ENCODE data around the gene UBE2E2.
"Not testable (repeated sequence)": the region's sequence is repeated elsewhere in the genome, so short reads cannot be mapped to it uniquely, and the experiment has no call there.

Gene UBE2E2

DNA sequence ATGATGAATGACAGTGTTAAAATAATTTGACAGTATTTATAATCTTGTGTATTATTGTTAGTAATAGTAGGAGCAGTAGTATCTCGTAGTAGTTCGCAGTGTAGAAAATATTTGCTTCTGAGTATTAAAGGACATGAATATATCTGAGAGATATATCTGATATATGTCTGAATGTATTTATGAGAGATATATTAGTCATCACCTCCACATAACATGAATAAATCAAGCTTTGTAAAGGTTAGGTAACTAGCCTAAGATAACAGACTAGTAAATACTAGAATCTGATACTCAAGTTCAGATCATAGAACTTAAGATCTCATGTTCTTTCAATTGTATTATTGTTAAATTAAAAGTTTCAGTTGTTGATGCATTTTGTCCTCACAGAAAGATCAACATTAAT, 130.5 kb downstream of the UBE2E2 start:
- DNase-seq: no peak

DNA sequence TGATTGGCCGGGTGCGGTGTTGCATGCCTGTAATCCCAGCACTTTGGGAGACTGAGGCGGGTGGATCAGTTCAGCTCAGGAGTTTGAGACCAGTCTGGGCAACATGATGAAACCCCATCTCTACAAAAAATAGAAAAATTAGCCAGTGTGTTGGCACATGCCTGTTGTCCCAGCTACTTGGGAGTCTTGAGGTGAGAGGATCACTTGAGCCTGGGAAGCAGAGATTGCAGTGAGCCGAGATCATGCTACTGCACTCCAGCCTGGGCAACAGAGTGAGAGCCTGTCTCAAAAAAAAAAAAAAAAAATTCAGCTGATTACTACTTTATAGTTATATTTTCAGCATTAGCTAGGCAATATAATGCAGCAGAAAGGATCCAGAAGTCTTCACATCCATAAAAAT, 133.7 kb downstream of the UBE2E2 start:
- DNase-seq: not testable (repeated sequence)

DNA sequence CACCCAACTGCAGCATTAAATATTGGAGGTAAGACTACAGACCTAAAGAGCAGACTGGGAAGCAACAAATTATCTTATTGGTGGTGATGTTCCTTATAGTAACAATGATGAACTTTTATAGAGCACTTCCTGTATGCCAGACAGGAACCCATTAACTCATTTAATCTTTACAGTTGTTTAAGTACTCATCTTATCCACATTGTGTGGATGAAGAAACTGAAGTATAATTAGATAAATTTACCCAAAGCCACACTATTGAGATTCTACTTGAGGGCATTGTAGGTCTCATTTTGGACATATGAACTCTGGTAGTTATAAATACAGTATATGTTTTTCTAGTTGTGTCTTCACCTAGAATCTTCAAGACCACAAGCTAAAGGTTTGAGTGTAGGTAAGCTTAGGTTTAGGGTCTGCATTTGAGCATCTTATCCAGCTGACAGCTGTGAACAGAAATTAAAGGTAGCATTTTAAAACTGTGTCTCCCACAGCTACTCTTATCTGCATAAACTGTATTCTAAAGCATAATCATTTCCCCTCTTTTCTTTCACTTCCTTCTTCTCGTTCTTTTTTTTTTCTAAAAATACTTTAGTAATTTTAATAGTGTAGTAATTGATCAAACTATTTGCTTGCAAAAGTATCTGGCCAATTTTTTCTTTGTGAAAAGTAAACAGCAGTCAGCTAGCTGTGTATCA, 138.2 kb downstream of the UBE2E2 start:
- no peak for DNase-seq

DNA sequence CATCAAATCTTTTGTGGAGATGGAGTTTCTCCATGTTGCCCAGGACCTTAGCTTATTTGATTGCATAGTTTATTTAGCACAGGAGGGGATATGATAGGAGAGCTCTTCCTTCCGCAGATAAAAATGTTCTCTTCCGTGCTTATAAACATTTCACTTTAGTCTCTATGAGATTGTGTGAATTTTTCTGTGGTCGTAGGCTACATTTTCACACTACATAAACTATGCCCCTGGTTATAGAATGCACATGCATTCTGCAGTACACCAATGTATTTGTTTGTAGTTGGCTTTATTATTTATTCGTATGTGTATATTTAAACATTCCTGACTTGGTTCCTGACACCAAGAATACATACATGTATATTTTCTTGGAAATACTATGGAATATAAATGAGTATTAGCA, 139.2 kb downstream of the UBE2E2 start:
- DNase-seq: no peak

DNA sequence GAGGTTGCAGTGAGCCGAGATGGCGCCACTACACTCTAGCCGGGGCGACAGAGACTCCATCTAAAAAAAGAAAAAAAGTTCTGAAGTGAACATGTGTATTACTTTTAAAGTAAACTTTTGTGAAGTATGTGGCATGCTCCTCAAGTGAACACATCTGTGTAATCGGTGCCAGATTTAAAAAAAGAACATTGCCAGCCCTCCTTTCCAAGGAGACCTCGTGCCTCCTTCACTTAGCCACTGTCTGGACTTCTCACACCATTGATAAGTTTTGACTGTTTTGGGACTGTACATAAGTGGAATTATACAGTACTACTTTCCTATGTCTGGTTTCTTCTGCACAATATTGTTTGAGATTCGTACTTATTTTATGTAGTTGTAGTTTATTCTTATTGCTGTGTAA, 140.4 kb downstream of the UBE2E2 start:
- no peak for DNase-seq

DNA sequence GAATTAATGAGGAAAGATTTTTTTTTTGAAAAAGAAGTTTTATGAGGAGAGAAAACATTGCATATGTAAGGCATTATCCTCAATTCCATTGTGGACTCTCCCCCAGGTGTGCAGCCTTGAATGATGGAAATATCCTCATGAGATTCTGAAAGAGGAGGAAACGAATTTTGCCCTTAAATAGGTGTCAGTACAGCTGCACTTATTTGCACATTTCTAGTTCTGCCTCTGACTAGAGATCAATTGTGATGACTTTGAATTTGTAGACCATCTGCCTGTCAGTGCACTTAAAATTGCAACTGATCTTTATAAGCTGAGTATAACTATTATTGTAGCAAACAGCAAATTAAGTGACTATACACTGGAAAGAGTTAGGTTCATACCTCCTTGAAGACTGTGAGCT, 141.8 kb downstream of the UBE2E2 start:
- DNase-seq: no peak

DNA sequence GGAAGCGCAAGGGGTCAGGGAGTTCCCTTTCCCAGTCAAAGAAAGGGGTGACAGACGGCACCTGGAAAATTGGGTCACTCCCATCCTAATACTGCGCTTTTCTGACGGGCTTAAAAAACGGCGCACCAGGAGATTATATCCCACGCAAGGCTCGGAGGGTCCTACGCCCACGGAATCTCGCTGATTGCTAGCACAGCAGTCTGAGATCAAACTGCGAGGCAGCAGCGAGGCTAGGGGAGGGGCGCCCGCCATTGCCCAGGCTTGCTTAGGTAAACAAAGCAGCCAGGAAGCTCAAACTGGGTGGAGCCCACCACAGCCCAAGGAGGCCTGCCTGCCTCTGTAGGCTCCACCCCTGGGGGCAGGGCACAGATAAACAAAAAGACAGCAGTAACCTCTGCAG, 146.3 kb downstream of the UBE2E2 start:
- not testable (repeated sequence) for DNase-seq

DNA sequence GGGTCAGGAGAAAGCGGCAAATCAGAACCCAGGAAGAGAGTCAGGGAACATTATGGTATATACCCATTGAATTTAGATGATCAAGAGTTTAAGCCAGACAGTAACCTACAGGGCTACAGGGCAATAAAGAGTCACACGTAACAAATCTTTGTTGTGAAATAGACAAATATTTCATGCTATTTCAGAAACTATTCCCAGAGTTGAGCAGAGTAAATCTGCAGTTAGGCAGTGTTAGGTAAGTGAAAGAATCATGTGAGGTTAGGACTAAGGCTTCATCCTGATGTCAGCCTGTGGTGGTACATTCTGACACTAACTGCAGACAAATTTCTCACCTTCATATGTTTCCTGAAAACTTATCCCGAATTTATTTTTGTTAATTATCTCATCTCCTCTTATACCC, 153.0 kb downstream of the UBE2E2 start:
- no peak for DNase-seq

DNA sequence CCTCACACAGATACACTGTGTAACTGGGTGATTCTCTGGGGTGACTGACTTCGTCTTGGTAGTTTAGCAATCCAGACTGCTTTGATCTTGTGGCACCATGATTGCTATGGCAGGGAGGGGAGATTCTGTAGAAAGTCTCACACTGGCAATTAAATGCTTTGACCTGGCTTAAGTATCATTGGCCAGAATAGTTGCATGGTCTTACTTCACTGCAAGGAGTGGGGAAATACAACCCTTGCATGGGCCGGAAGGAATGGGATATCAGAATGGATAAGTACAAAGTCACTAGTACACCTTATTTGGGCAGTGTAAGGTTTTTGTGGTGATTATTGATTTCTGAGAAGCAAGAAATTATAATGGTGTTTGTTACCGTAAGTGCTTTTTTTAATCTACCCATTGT, 153.8 kb downstream of the UBE2E2 start:
- DNase-seq: no peak

DNA sequence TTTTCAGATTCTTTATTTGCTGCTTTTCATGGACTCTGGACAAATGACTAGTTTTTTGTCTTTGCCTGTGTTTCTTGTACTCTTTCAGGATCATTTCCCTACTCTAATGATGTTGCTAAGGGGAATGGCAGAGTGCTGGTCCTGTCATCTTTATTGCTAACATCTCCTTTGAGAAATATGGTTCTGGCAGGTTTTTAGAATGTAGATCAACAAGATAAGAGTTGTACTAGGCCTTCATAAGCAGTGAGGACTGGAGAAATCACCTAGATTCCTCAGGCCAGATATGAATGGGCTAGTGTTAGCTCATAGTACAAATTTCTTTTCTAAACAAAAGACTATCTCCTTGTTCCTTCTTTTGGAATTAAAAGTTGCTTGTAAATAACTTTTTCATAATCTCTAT, 156.0 kb downstream of the UBE2E2 start:
- DNase-seq: no peak

DNA sequence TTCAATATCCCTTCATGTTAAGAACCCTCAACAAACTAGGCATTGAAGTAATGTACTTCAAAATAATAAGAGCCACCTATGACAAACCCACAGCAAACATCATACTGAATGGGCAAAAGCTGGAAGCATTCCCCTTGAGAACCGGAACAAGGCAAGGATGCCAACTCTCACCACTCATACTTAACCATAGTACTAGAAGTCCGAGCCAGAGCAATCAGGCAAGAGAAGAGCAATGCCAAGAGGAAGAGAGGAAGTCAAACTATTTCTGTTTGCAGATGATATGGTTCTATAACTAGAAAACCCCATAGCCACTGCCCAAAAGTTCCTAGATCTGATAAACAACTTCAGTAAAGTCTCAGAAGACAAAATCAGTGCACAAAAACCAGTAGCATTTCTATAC, 161.9 kb downstream of the UBE2E2 start:
- DNase-seq: no peak

DNA sequence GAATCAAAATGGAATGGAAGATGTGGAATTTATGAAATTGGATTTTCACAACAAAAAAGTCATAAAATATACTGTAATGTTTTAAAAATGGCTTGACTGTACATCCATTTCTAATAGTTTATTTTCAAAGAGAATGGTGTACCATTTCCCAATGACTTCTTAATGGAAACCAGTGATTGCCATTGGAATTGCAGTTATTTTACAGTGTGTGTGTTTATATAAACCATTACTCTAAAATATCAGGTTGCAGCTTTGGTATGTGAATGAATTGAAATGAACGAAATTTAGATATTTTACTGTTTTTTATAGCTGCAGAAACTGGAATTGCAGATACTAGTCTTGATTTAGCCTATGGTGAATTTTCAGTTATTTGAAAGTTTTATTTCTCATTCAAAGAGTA, 165.6 kb downstream of the UBE2E2 start:
- no peak for DNase-seq

DNA sequence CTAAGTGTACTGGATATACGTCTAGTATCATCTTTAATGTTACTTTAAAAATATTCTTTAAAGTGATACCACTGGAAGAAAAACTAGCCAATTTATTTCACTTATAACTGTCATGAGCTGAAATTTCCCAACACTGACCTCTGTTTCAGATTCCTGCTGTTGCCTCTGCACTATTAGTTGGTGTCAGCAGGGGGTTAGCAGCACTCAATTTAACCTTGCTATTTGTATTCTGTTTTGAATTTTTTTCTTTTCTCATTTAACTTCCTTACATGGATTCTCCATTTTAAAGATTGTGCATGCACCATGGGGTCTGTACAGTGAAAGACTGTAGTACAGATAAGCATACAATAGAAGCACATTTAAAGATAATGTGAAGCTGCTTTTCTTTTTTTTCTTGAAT, 169.2 kb downstream of the UBE2E2 start:
- no peak for DNase-seq

DNA sequence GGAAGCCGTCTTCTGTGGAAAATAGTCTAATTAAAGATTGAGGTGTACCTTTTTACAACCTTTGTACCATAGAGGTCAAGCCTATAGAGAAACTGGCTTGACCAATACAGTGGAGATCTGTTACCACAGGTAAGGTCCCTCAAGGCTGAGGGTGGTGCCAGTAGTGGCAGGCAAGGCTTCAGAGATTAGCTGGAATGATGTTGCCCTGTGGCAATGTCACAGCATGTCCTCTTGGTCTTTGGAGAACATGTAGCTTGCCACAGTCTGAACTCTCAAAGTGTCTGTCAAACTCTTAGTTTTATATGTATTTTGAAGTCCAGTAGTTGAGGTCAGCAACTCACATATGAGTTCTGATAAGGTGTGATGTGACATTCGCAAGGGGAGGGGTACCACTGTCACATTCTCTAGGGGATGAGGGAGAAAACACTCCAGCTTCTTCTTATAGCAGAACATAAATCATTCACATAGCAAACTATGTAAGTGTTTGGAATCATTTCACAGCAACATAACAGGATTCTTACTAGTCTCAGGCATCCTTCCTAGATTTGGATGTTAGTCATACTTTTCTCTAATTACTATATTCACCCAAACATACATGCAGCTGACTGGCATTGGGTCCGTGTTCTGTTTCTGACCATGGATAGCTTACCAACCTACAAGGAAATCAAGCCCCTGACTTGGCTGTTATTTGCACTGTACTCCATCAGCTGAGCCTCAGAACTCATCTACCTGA, 173.6 kb downstream of the UBE2E2 start:
- no peak for DNase-seq

DNA sequence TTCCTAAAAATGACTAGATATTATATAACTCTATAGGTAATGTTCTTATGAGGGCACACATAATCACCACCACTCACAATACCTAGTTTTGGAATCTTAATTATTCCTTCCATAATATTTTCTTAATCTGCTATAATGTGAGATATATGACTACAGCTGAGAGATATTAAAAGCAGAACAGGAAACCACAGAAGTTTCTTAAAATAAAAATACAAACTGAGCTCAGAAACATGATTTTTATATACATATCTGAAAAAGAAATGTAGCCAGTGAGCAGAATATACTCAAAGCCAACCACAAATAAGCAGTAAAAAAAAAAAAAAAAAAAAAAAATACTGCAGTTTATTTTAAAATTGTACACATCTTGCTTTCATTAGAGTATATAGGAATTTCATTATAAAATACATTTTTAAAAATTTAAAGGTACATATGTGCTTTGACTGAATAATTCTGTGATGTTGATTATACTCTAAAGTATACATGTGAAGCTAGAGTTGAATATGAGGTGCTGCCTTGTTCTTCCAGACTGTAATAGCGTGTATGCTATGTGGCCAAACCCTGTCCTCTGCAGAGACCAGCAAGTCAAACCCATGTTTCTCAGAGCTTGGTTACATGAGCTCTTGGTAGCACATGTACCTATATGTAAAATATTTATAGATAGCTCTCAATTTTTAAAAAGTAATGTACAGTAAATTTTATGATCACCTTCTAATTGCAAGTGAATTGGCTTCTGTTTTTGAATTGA, 175.0 kb downstream of the UBE2E2 start:
- DNase-seq: no peak

DNA sequence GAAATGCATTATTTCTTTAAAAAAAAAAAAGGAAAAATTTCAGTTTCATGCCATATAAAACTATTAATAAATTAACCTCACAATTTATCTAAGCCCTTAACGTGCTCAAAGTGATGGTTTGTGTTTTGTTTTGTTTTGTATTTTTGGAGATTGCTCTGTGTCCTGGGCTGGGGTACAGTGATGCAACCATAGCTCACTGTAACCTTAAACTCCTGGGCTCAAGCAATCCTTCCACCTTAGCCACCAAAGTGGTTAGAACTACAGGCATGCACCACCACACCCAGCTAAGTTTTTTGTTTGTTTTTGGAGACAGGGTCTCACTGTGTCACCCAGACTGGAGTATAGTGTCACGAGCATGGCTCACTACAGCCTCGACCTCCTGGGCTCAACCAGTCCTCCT, 180.7 kb downstream of the UBE2E2 start:
- no peak for DNase-seq

DNA sequence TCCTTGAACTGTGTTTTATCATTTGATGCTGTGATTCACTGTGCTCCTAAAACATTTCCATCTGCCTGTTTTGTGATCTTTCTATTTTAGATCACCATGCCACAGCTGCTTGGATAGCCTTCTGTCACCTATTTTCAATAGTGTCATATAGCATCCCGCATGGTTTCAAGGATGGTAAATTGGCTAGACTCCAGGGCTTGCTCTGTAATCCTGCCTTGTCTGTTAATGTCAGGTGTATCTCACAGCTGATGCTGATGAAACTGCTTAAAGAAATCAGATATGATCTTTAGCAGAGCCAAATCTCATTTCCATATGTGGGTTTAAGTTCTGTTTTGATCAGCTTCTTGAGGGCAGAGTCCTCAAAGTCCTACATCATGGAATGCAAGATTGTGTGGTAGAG, 182.2 kb downstream of the UBE2E2 start:
- DNase-seq: no peak

DNA sequence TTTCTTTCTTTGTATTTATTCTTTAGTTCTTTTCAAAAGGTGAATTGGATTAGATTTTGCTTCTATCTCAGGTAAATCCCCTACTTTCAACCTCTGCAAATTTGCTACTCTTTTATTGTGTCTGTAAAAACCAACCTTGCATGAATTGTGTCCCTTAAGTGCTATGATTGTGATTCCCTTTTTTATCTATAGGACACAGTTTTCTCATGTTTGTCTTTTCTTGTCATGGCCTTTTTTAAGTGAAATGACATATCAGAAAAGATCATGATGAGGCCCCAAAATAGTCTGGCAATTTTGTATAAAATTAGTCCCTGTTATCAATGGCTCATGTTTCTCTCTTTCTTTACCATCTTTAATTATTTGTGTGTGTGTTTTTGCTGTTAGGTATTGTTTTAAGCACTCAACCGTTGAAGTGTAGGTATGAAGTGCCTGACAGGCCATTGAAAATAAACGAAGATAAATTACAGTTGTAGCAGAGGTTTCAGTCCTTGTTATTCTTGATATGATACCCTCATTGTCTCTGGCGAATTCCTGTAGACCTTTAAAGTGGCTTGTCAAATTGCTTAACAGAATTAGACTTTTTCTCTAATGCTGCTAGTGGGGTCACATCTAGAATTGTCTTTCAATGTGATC, 184.3 kb downstream of the UBE2E2 start:
- DNase-seq: no peak

DNA sequence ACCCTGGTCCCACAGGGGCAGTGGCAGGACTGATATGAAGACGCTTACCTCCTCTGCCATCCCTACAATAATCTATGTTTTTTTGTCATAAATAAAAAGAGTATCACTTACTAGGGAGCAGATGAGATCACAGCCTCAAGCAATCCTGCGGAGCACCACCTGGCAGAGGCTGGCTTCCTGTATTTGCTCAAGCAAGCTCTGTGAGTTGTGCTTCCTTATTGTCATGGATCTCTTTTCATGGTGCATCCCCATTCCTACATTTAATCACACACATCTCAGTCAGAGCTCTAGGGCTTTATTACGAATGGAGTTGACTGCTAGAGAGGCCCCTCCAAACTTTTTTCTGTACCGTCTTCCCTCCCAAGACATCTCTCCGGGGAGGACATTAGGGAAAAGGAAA, 186.0 kb downstream of the UBE2E2 start:
- DNase-seq: no peak

DNA sequence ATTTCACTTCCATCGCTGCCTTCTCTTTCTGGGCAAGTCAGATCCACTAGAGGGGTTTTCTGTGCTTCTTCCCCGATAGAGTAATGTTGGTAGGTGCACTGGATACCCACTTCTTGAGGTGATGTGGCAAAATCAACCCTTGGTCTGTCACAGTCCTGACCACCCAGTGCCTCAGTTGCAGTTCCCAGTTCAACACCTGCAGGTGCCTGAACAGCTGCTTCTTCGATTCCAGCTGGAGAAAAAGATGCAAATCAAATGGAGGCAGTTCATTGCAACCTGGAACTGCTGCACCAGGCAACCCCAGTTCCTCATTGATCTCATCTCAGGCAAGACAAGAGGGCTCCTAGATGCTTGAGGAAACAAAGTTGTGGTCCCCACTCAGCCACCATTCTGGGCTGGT, 186.6 kb downstream of the UBE2E2 start:
- no peak for DNase-seq

DNA sequence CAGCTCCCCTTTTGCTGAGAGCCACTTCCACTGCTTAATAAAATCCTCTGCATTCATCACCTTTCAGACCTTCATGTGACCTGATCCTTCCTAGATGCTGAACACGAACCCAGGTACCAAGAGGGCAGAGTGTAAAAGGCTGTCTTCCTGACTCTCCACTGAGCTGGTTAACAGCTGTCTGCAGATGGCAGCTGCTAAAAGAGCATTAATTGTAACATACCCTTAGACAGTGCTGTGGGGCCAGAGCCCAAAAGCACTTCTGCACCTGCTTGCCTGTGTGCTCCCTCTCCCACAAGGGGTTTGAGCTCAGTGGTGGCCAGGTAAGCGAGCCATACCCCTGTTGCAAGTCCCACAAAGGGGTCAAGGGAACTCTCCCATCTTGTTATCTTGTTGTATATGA, 187.3 kb downstream of the UBE2E2 start:
- no peak for DNase-seq

DNA sequence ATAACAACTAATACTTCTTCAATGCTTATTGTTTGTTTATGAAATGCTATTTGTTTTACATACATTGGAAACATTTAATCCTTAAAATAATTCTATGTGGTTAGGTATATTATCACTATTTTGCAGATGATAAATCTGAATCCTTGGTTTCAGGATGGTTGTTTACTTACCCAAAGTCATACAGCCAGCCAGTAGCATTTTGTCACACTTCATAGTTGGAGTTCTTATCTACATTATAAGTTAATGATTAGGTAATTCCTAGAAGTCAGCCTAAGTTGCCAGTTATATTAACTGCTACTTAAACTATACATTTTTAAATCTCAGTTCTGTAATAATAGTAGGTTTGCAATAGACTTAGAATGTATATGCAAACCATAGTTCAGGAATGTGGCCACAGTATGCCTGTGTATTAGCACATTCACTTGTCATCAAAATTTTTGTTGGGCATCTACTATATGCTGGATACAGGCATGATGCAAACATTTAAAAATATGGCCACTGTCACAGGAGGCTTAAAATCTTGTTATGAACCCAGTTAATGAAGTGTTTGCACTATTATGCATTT, 187.9 kb downstream of the UBE2E2 start:
- no peak for DNase-seq

DNA sequence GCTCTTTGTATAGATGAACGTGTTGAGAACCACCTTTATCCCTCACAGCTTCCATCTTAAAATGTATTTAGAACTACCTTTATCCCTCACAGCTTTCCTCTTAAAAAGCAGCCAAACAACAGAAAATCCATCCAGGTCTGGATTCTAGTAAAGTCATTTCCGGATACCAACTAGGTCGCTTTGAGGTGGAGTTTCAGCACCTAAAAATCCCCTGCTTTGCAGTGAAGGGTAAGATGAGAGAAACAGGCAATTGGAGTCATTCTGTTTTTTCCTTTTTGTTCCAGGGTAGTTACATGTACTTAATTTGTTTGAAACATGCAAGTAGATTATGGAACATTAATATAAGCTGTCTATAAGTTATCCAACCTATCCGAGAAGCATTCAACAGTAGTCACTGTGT, 192.0 kb downstream of the UBE2E2 start:
- DNase-seq: no peak

Measured in CD4-positive, alpha-beta T cell treated with Interleukin-15 for 1 hour (primary cell).